Measurements from ENCODE around the gene DTX3L.

The DTX3L gene

DNA sequence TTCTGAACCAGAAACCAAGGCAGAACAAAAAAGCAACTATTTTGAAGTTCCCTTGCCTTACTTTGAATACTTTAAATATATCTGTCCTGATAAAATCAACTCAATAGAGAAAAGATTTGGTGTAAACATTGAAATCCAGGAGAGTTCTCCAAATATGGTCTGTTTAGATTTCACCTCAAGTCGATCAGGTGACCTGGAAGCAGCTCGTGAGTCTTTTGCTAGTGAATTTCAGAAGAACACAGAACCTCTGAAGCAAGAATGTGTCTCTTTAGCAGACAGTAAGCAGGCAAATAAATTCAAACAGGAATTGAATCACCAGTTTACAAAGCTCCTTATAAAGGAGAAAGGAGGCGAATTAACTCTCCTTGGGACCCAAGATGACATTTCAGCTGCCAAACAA, 4.6 kb downstream of the DTX3L start:
- H3K9ac ChIP-seq (ENCODE audit: insufficient read length), result no peak overlapping the region
- no peak overlapping the region for H3K27ac ChIP-seq
- no peaks in the 10 kb centered on the region for H3K9me3 ChIP-seq (ENCODE audit: low read depth, low read length)
- no peak for TF ChIP-seq FOXP2 (optimal IDR thresholded peaks at IDR 0.05; ENCODE audit: control extremely low read depth, extremely low read length, insufficient read depth)
- TF ChIP-seq EZH2 (IDR thresholded peaks at IDR 0.05), result no peak
- TF ChIP-seq POLR2AphosphoS5 (IDR thresholded peaks at IDR 0.05; ENCODE audit: borderline replicate concordance, low read depth, low read length), result no peak
- H3K36me3 ChIP-seq (ENCODE audit: insufficient read depth, low read length), result no peaks in the 10 kb centered on the region
- H3K4me3 ChIP-seq, result no peak overlapping the region
- DNase-seq (ENCODE audit: low read depth, low spot score), result no peak

DNA sequence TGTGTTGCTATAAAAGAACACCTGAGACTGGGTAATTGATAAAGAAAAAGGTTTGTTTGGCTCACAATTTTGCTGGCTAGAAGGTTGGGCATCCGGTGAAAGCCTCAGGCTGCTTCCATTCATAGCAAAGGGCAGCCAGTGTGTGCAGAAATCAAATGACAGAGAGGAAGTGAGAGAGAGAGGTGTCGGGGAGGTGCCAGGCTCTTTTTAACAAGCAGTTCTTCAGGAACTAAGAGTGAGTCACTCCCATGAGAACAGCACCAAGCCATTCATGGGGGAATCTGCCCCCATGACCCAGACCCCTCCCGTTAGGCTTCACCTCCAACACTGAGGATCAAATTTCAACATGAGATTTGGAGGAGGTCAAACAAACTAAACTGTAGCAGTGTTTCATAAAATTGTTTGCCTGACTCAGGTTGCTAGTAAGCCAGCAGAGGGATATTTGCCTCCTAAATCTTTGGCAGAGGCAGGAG, 8.8 kb downstream of the DTX3L start:
- Histone ChIP-seq H3K9ac (ENCODE audit: insufficient read length) (no peak overlapping the region), H3K4me3 (no peak overlapping the region), H3K36me3 (ENCODE audit: insufficient read depth, low read length) (no peaks in the 10 kb centered on the region), H3K9me3 (ENCODE audit: low read depth, low read length) (no peaks in the 10 kb centered on the region), H3K27ac (no peak overlapping the region)
- TF ChIP-seq FOXP2 (optimal IDR thresholded peaks at IDR 0.05; ENCODE audit: control extremely low read depth, extremely low read length, insufficient read depth) (no peak), EZH2 (IDR thresholded peaks at IDR 0.05) (no peak), POLR2AphosphoS5 (IDR thresholded peaks at IDR 0.05; ENCODE audit: borderline replicate concordance, low read depth, low read length) (no peak)
- no peak for DNase-seq (ENCODE audit: low read depth, low spot score)

DNA sequence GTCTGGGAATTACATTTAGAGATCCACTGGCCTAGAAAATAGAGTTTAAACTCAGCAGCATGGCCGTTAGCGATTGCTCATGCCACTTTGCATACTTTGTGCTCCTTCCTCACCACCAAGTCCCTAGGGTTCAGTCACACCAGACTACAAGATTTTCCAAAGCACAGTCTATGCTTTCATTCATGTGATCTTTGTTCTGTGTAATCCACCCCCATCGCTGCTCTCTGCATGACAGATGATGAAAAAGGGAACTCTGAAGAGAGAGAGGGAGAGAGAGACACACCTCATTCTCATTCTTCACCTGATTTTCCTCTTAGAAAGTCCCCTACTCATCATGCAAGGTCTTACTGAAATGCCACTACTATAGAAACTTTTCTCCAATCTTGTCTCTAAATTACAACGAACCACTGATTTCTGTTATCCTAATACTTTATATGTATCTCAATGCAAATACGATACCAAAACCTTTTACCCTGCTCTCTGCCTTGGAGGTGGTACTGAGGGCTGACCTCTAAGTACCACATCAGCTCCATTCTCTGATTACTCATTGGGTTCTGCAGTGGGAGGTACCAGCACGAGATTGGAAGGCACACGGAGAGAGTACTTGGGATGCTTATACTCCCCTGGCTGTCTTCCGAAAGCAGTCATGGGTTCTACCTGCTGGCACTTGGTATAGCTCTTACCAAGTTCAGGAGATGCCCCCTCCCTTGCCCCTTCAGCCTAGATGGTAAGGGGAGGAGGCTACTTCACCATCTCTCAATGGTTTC, 12.2 kb downstream of the DTX3L start:
- DNase-seq (ENCODE audit: low read depth, low spot score), result no peak
- Histone ChIP-seq H3K9ac (ENCODE audit: insufficient read length) (no peak overlapping the region), H3K36me3 (ENCODE audit: insufficient read depth, low read length) (no peaks in the 10 kb centered on the region), H3K27ac (no peak overlapping the region), H3K9me3 (ENCODE audit: low read depth, low read length) (no peaks in the 10 kb centered on the region), H3K4me3 (no peak overlapping the region)
- TF ChIP-seq FOXP2 (optimal IDR thresholded peaks at IDR 0.05; ENCODE audit: control extremely low read depth, extremely low read length, insufficient read depth) (no peak), EZH2 (IDR thresholded peaks at IDR 0.05) (no peak), POLR2AphosphoS5 (IDR thresholded peaks at IDR 0.05; ENCODE audit: borderline replicate concordance, low read depth, low read length) (no peak)

GRCh38 chr3:122577409-122578031, 13.4 kb downstream of the DTX3L start, which contains the start of gene PARP15:
Gene PARP15 (plus strand): TSS chr3:122577650. CDS start chr3:122577668, 18 bp downstream.
- H3K9ac ChIP-seq (ENCODE audit: insufficient read length), result no peak within 1 kb of the TSS
- H3K9me3 ChIP-seq (ENCODE audit: low read depth, low read length), result no peaks in the 10 kb centered on the region; the same call in 1 of the 2 replicates
- H3K27ac ChIP-seq, result no peak within 1 kb of the TSS
- no peak within 1 kb of the TSS for H3K4me3 ChIP-seq
- TF ChIP-seq FOXP2 (optimal IDR thresholded peaks at IDR 0.05; ENCODE audit: control extremely low read depth, extremely low read length, insufficient read depth), result no peak
- no peak for TF ChIP-seq EZH2 (IDR thresholded peaks at IDR 0.05)
- no peak for TF ChIP-seq POLR2AphosphoS5 (IDR thresholded peaks at IDR 0.05; ENCODE audit: borderline replicate concordance, low read depth, low read length)
- DNase-seq (ENCODE audit: low read depth, low spot score), result no peak
- no peaks in the 10 kb centered on the region for H3K36me3 ChIP-seq (ENCODE audit: insufficient read depth, low read length)

- Histone ChIP-seq H3K27ac (no peak overlapping the region), H3K9me3 (ENCODE audit: low read depth, low read length) (no peaks in the 10 kb centered on the region; the same call in 1 of the 2 replicates), H3K4me3 (no peak overlapping the region), H3K9ac (ENCODE audit: insufficient read length) (no peak overlapping the region), H3K36me3 (ENCODE audit: insufficient read depth, low read length) (no peaks in the 10 kb centered on the region)
- no peak for DNase-seq (ENCODE audit: low read depth, low spot score)
- TF ChIP-seq POLR2AphosphoS5 (IDR thresholded peaks at IDR 0.05; ENCODE audit: borderline replicate concordance, low read depth, low read length), result no peak
- no peak for TF ChIP-seq FOXP2 (optimal IDR thresholded peaks at IDR 0.05; ENCODE audit: control extremely low read depth, extremely low read length, insufficient read depth)
- no peak for TF ChIP-seq EZH2 (IDR thresholded peaks at IDR 0.05)
Observed at GRCh38 chr3:122578069-122578740, 14.1 kb downstream of the DTX3L start.

DNA sequence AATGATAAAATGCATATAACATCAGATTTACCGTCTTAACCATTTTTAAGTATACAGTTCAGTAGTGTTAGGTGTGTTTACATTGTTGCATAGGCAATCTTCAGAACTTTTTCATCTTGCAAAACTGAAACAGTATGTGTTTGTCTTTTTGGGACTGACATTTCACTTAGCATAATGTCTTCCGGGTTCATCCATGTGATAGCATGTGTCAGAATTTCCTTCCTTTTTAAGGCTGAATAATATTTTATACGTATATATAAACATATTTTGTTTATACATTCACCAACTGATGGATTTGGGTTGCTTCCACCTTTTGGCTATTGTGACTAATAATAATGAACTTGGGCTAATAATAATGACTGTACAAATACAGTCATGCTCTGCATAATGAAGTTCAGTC, 16.3 kb downstream of the DTX3L start:
- Histone ChIP-seq H3K9ac (ENCODE audit: insufficient read length) (no peak overlapping the region), H3K36me3 (ENCODE audit: insufficient read depth, low read length) (no peaks in the 10 kb centered on the region), H3K4me3 (no peak overlapping the region), H3K9me3 (ENCODE audit: low read depth, low read length) (no peaks in the 10 kb centered on the region; the same call in 1 of the 2 replicates), H3K27ac (no peak overlapping the region)
- DNase-seq (ENCODE audit: low read depth, low spot score), result no peak
- TF ChIP-seq FOXP2 (optimal IDR thresholded peaks at IDR 0.05; ENCODE audit: control extremely low read depth, extremely low read length, insufficient read depth), result no peak
- no peak for TF ChIP-seq POLR2AphosphoS5 (IDR thresholded peaks at IDR 0.05; ENCODE audit: borderline replicate concordance, low read depth, low read length)

- TF ChIP-seq POLR2AphosphoS5 (IDR thresholded peaks at IDR 0.05; ENCODE audit: borderline replicate concordance, low read depth, low read length) (no peak), EZH2 (IDR thresholded peaks at IDR 0.05) (no peak), FOXP2 (optimal IDR thresholded peaks at IDR 0.05; ENCODE audit: control extremely low read depth, extremely low read length, insufficient read depth) (no peak)
- Histone ChIP-seq H3K27ac (no peak overlapping the region), H3K4me3 (no peak overlapping the region), H3K9me3 (ENCODE audit: low read depth, low read length) (no peaks in the 10 kb centered on the region; the same call in 1 of the 2 replicates), H3K36me3 (ENCODE audit: insufficient read depth, low read length) (no peaks in the 10 kb centered on the region), H3K9ac (ENCODE audit: insufficient read length) (no peak overlapping the region)
- no peak for DNase-seq (ENCODE audit: low read depth, low spot score)
Observed at GRCh38 chr3:122581622-122582021, 17.5 kb downstream of the DTX3L start.

DNA sequence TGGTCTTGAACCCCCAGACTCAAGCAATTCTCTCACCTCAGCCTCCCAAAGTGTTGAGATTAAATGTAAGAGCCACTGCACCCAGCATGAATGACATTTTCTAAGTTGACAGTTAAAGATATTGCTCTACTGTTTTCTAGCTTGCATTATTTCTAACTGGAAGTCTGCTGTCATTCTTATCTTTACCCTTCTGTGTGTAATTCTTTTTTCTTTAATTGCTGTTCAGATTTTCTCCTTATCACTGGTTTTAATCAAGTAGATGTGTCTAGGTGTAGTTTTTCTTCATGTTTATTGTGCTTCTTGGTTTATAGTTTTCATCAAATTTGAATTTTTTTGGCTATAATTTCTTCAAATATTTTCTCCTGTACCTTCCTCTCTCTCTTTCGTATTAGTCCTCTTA, 18.3 kb downstream of the DTX3L start:
- TF ChIP-seq FOXP2 (optimal IDR thresholded peaks at IDR 0.05; ENCODE audit: control extremely low read depth, extremely low read length, insufficient read depth), result no peak
- no peak for TF ChIP-seq EZH2 (IDR thresholded peaks at IDR 0.05)
- no peak for TF ChIP-seq POLR2AphosphoS5 (IDR thresholded peaks at IDR 0.05; ENCODE audit: borderline replicate concordance, low read depth, low read length)

More for the DNA sequence above, 18.3 kb downstream of the DTX3L start:
- Histone ChIP-seq H3K9ac (ENCODE audit: insufficient read length) (no peak overlapping the region), H3K4me3 (no peak overlapping the region), H3K27ac (no peak overlapping the region), H3K9me3 (ENCODE audit: low read depth, low read length) (no peaks in the 10 kb centered on the region; the same call in 1 of the 2 replicates), H3K36me3 (ENCODE audit: insufficient read depth, low read length) (no peaks in the 10 kb centered on the region)
- DNase-seq (ENCODE audit: low read depth, low spot score), result no peak

All from SK-N-MC (cell line).